Measurements from ENCODE around the gene DNAH6. TPM values are rescaled to one million over a fixed set of nuclear protein-coding genes. Genes with fewer than 3 reads are reported as not detected.

DNAH6 gene
- total RNA-seq, 2 donors from 2014 or later, result 0.85 TPM; not detected in 1

DNA sequence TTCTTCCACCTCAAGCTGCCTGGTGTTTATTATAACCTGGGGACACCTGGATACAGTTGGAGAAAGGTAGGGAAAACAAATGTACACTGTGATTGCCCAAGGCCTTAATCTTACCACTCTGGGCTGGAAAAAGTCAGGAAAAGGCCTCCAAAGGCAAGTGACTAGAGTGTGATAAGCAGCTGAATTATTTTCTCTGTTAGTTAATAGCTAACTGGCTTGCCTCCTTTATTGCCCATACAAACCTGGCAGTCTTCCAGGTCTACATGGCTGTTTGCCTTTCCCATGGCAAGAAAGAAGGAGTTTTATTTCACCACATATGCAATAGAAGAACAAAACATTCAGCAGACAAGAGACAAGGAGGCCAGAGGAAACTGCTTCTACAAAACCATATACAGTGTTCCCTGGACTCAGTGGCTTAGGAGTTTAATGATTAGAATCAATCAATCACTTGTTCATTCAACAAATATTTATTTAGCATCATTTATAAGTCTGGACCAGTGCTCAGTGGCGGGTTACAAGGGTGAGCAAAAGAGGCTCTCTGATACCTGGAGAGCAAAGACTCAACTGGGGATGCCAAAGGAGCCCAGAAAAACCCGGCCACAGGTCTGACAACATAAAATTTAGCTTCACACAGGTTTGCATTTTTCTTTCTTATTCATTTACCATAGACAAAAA lies 29.7 kb upstream of the DNAH6 start:
- Histone ChIP-seq H3K4me3 (no peak overlapping the region), H3K4me1 (ENCODE audit: control insufficient read depth in 1 of 2, low read depth in 2 of 2) (no peaks in the 10 kb centered on the region), H3K27ac (no peak overlapping the region), H3K9me3 (no peaks in the 10 kb centered on the region), H3K36me3 (no peaks in the 10 kb centered on the region), H3K27me3 (replicated peaks; ENCODE audit: insufficient read depth) (no peaks in the 10 kb centered on the region)
- DNase-seq (ENCODE audit: low spot score) (no peak), ATAC-seq (ENCODE audit: insufficient number of reproducible peaks, low FRiP score, low read depth) (no peak)
- TF ChIP-seq, protein P1, sequence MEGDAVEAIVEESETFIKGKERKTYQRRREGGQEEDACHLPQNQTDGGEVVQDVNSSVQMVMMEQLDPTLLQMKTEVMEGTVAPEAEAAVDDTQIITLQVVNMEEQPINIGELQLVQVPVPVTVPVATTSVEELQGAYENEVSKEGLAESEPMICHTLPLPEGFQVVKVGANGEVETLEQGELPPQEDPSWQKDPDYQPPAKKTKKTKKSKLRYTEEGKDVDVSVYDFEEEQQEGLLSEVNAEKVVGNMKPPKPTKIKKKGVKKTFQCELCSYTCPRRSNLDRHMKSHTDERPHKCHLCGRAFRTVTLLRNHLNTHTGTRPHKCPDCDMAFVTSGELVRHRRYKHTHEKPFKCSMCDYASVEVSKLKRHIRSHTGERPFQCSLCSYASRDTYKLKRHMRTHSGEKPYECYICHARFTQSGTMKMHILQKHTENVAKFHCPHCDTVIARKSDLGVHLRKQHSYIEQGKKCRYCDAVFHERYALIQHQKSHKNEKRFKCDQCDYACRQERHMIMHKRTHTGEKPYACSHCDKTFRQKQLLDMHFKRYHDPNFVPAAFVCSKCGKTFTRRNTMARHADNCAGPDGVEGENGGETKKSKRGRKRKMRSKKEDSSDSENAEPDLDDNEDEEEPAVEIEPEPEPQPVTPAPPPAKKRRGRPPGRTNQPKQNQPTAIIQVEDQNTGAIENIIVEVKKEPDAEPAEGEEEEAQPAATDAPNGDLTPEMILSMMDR (IDR thresholded peaks at IDR 0.05), result no peak

DNA sequence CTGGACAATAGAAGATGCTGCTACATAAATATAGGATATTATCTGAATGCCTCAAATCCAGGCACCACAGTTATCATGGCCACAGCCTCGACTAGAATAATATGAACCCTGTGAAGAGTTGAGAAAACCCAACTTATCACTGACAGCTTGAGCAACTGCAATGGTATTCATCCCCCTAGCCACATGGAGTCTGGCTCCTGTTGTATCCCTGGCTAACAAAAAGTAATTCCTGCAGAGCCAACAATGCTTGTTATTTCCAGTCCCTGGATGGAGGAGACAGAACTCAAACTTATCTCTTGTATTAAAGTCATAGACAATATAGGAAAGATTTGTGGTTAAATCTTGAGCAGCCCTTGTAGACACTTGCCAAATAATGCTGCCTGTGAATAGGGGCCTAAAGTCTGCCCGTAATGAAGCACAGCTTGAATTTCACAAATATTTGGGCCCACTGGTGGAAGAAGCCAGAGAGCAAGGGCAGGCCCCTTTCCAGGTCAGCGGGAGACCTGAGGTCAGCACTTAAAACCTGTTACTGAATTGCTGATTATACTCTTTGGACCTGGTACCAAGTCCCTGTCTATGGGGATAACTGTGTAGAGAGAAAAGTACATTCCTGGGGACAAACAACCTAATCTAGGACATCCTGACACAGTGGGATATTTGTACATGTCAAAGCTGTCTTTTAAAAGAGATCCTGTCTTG lies 28.9 kb upstream of the DNAH6 start:
- no peaks in the 10 kb centered on the region for H3K4me1 ChIP-seq (ENCODE audit: control insufficient read depth in 1 of 2, low read depth in 2 of 2)
- ATAC-seq (ENCODE audit: insufficient number of reproducible peaks, low FRiP score, low read depth), result no peak
- TF ChIP-seq, protein P1 (IDR thresholded peaks at IDR 0.05), result no peak
- DNase-seq (ENCODE audit: low spot score), result no peak
- no peaks in the 10 kb centered on the region for H3K27me3 ChIP-seq (replicated peaks; ENCODE audit: insufficient read depth)
- H3K36me3 ChIP-seq, result no peaks in the 10 kb centered on the region
- H3K4me3 ChIP-seq, result no peak overlapping the region
- H3K9me3 ChIP-seq, result no peaks in the 10 kb centered on the region
- no peak overlapping the region for H3K27ac ChIP-seq

DNA sequence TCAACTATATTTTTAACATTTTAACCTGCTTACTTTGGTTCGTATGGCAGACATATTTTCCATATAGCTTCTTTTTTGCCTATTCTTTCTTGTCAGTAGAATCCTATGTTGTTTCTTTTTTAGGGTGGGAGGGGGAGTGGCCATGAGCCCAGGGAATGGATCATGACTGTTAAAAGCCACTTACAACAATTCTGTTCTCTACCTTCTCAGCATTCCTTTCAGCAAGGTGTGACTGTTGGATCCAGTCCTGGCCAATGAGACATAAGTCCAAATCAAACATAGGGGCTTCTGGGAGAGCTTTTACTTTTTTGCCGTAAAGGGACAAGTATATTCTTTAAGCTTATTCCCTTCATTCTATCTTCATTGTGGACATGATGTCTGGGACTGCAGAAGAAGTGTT lies 25.0 kb upstream of the DNAH6 start:
- TF ChIP-seq, protein P1 (IDR thresholded peaks at IDR 0.05), result no peak
- ATAC-seq (ENCODE audit: insufficient number of reproducible peaks, low FRiP score, low read depth) (no peak), DNase-seq (ENCODE audit: low spot score) (no peak)
- Histone ChIP-seq H3K36me3 (no peaks in the 10 kb centered on the region), H3K4me3 (no peak overlapping the region), H3K27ac (no peak overlapping the region), H3K4me1 (ENCODE audit: control insufficient read depth in 1 of 2, low read depth in 2 of 2) (no peaks in the 10 kb centered on the region), H3K27me3 (replicated peaks; ENCODE audit: insufficient read depth) (no peaks in the 10 kb centered on the region), H3K9me3 (no peaks in the 10 kb centered on the region)

DNA sequence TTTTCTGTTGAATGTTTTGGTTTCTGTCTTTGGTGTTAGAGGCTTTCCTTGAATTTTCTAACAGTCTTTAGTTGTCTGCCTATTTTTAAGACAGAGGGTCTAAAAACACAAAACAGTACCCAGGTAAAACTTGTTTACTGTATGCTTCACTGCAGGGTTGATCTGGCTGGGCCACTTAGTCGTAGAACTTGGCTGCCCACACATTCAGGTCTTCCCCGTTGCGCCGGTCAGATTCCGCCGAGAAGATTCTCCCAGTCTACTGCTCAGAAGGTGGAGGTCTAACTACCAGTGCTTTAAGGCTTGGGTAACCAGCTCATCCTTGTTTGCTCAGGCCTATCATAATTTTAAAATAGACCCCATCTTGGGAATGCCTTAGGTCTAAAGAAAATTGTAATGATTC lies 24.6 kb upstream of the DNAH6 start:
- H3K27ac ChIP-seq, result no peak overlapping the region
- ATAC-seq (ENCODE audit: insufficient number of reproducible peaks, low FRiP score, low read depth), result no peak
- no peaks in the 10 kb centered on the region for H3K27me3 ChIP-seq (replicated peaks; ENCODE audit: insufficient read depth)
- no peaks in the 10 kb centered on the region for H3K9me3 ChIP-seq
- no peak for DNase-seq (ENCODE audit: low spot score)
- H3K36me3 ChIP-seq, result no peaks in the 10 kb centered on the region
- no peak overlapping the region for H3K4me3 ChIP-seq
- TF ChIP-seq, protein P1 (IDR thresholded peaks at IDR 0.05), result no peak
- H3K4me1 ChIP-seq (ENCODE audit: control insufficient read depth in 1 of 2, low read depth in 2 of 2), result no peaks in the 10 kb centered on the region

DNA sequence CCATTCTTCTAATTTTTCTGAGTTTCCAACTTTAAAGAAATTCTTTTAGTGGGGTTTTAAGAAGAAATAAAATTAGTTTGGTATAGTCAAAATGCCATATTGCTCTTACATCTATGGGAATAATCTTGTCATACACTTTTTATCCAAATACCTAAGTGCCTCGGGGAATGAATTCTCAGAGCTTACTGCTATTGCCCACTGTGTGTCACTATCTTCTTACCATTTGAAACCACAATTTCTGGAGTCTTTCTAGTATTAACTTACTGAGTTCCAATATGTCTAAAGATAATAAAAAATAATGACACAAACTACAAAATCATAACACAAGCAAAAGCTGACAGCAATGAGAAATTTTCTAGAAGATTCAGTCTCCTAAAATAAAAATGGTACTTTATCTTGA lies 23.7 kb upstream of the DNAH6 start:
- DNase-seq (ENCODE audit: low spot score) (no peak), ATAC-seq (ENCODE audit: insufficient number of reproducible peaks, low FRiP score, low read depth) (no peak)
- H3K9me3 ChIP-seq, result no peaks in the 10 kb centered on the region
- H3K4me1 ChIP-seq (ENCODE audit: control insufficient read depth in 1 of 2, low read depth in 2 of 2), result no peaks in the 10 kb centered on the region
- H3K27me3 ChIP-seq (replicated peaks; ENCODE audit: insufficient read depth), result no peaks in the 10 kb centered on the region
- H3K36me3 ChIP-seq, result no peaks in the 10 kb centered on the region
- TF ChIP-seq, protein P1 (IDR thresholded peaks at IDR 0.05), result no peak
- H3K4me3 ChIP-seq, result no peak overlapping the region
- no peak overlapping the region for H3K27ac ChIP-seq

All from thoracic aorta (tissue), 2 donors.